ENCODE measurements around the gene XG. TPM values are rescaled to one million over a fixed set of nuclear protein-coding genes. Genes with fewer than 3 reads are reported as not detected.

XG gene
- total RNA-seq, 6 donors from 2014 or later: 0.69 to 0.81 TPM; not detected in 4

GRCh38 chrX:2781226-2781571 lies 29.4 kb downstream of the XG start:
- H3K27me3 ChIP-seq: no peaks in the 10 kb centered on the region
- H3K4me1 ChIP-seq: no peaks in the 10 kb centered on the region
- no peak for TF ChIP-seq EP300 (IDR thresholded peaks at IDR 0.05)
- no peak for TF ChIP-seq POLR2AphosphoS5 (IDR thresholded peaks at IDR 0.05)
- TF ChIP-seq CTCF (IDR thresholded peaks at IDR 0.05): no peak
- no peak for TF ChIP-seq POLR2A (IDR thresholded peaks at IDR 0.05)
- H3K36me3 ChIP-seq: no peaks in the 10 kb centered on the region
- H3K9me3 ChIP-seq: no peaks in the 10 kb centered on the region
- 63 to 95% methylated on average over 1 of the region's 1 CpG for WGBS, 2 donors
- no peak overlapping the region for H3K4me3 ChIP-seq
- DNase-seq: no peak
- ATAC-seq (ENCODE audit: low FRiP score in 2 of 2): no peak
- H3K27ac ChIP-seq: peak overlapping the region in 1 of 4 donors; percentile 21

GRCh38 chrX:2781698-2782097 lies 29.9 kb downstream of the XG start:
- Histone ChIP-seq H3K4me3 (no peak overlapping the region), H3K4me1 (no peaks in the 10 kb centered on the region), H3K36me3 (no peaks in the 10 kb centered on the region), H3K9me3 (no peaks in the 10 kb centered on the region), H3K27me3 (no peaks in the 10 kb centered on the region), H3K27ac (no peak overlapping the region)
- 26 to 36% methylated on average over 6 of the region's 6 CpGs for WGBS, 2 donors
- ATAC-seq (ENCODE audit: low FRiP score in 2 of 2): no peak
- DNase-seq: no peak
- TF ChIP-seq POLR2AphosphoS5 (IDR thresholded peaks at IDR 0.05): no peak
- TF ChIP-seq POLR2A (IDR thresholded peaks at IDR 0.05): no peak
- no peak for TF ChIP-seq EP300 (IDR thresholded peaks at IDR 0.05)
- TF ChIP-seq CTCF (IDR thresholded peaks at IDR 0.05): no peak

- ATAC-seq (ENCODE audit: low FRiP score in 2 of 2): no peak
- DNase-seq: no peak
- Histone ChIP-seq H3K4me1 (no peaks in the 10 kb centered on the region), H3K27me3 (no peaks in the 10 kb centered on the region), H3K36me3 (no peaks in the 10 kb centered on the region), H3K9me3 (no peaks in the 10 kb centered on the region), H3K27ac (no peak overlapping the region), H3K4me3 (no peak overlapping the region)
- no peak for TF ChIP-seq EP300 (IDR thresholded peaks at IDR 0.05)
- TF ChIP-seq POLR2AphosphoS5 (IDR thresholded peaks at IDR 0.05): no peak
- 57 to 59% methylated on average over 4 of the region's 4 CpGs for WGBS, 2 donors
Measured at GRCh38 chrX:2782171-2782570, 30.3 kb downstream of the XG start.

- H3K4me3 ChIP-seq: no peak overlapping the region
- H3K27ac ChIP-seq: no peak overlapping the region
- 68 to 75% methylated on average over 4 of the region's 4 CpGs for WGBS, 2 donors
- H3K4me1 ChIP-seq: no peaks in the 10 kb centered on the region
- H3K27me3 ChIP-seq: no peaks in the 10 kb centered on the region
- no peaks in the 10 kb centered on the region for H3K36me3 ChIP-seq
- no peaks in the 10 kb centered on the region for H3K9me3 ChIP-seq
- DNase-seq (no peak), ATAC-seq (ENCODE audit: low FRiP score in 2 of 2) (no peak)
- TF ChIP-seq CTCF (IDR thresholded peaks at IDR 0.05) (no peak), POLR2AphosphoS5 (IDR thresholded peaks at IDR 0.05) (no peak), EP300 (IDR thresholded peaks at IDR 0.05) (no peak), POLR2A (IDR thresholded peaks at IDR 0.05) (no peak)
Measured at GRCh38 chrX:2782778-2783177, 30.9 kb downstream of the XG start.

- 70% methylated on average over 4 to 6 of the region's 6 CpGs for WGBS, 2 donors
- ATAC-seq (ENCODE audit: low FRiP score in 2 of 2): peak in 1 of 2 donors; percentile 46
Measured at GRCh38 chrX:2784026-2784425, 32.2 kb downstream of the XG start.

More at GRCh38 chrX:2784026-2784425, 32.2 kb downstream of the XG start:
- no peak overlapping the region for H3K27ac ChIP-seq
- no peaks in the 10 kb centered on the region for H3K4me1 ChIP-seq
- no peaks in the 10 kb centered on the region for H3K9me3 ChIP-seq
- TF ChIP-seq POLR2AphosphoS5 (IDR thresholded peaks at IDR 0.05): no peak
- no peak for TF ChIP-seq CTCF (IDR thresholded peaks at IDR 0.05)
- no peak for TF ChIP-seq POLR2A (IDR thresholded peaks at IDR 0.05)
- TF ChIP-seq EP300 (IDR thresholded peaks at IDR 0.05): no peak
- H3K27me3 ChIP-seq: no peaks in the 10 kb centered on the region
- no peak overlapping the region for H3K4me3 ChIP-seq
- H3K36me3 ChIP-seq: no peaks in the 10 kb centered on the region
- no peak for DNase-seq
